IPS DF 4.7 (cell line): ENCODE data around the gene ADAMTS2.

ENCODE experiments used
- DNase-seq: peaks from one replicate; pipeline ENCODE4 v3.0.0-alpha.2; 2013; ENCODE audit warnings: low spot score; ENCODE audit errors: extremely low read depth

Gene ADAMTS2

GRCh38 chr5:179312557-179313235 lies 32.6 kb downstream of the ADAMTS2 start:
- no peak for DNase-seq

GRCh38 chr5:179311581-179311980 lies 33.7 kb downstream of the ADAMTS2 start:
- DNase-seq, result no peak

- no peak for DNase-seq
Observed at GRCh38 chr5:179311091-179311470, 34.2 kb downstream of the ADAMTS2 start.

DNA sequence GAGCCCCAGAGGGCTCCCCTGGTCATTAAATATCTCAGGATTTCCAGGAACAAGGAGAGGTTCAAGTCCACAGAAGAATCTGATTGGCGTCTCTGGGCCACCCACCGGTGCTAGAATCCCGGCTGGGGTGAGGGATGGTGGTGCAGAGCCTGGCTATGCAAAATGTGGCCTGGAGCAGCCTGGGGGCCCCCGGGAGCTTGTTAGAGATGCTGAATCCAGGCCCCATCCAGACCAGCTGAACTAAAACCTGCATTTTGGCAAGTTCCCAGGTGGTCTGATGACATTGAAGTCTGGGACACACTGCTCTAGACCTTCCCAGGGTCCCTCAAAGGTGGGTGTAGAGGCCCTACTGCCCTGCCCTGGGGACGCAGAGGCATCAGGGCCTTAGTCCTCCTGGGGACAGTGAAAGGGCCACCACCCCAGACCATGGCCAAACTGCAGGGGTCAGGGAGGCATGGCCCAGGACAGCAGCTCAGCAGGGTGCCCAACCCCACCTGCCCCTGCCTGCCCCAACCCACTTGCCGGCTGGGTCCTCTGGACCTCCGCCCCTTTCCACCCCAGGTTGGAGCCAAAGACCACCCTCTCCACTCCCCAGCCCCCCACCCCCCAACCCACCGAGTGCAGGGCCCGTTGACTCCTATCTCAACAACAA lies 34.7 kb downstream of the ADAMTS2 start:
- DNase-seq, result no peak

DNA sequence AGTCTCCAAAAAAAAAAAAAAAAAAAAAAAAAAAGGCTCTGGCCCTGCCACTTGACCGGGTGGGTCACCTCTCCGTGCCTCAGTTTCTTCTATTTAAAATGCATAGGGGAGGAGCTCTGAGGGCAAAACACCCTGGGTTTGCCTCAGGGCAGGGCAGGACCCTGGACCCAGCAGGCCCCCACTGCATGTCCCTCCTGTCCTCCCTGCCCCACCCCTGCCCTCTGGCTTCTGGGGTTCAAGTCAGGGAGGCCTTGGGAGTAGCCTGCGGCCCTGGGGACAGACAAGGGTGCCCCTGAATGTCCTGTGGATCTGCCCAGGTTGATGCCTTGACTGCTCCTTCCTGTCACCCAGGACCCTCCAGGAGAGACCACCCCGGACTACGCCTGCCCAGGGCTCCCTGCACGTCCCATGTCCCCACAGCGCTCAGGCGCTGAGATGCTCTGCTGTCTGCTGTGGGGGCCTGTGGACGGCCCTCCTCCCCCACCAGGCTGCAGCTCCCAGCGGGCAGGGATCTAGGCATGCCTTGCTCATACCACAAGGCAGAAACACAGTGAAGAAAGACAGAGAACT lies 35.4 kb downstream of the ADAMTS2 start:
- no peak for DNase-seq

DNA sequence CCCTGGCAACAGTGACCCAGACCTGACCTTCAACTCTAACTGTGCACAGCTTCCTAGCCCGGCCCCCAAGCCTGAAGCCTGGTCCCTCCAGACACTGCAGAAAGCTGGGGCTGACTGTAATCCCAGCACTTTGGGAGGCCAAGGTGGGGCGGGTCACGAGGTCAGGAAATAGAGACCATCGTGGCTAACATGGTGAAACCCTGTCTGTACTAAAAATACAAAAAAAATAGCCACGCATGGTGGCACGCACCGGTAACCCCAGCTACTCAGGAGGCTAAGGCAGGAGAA lies 35.9 kb downstream of the ADAMTS2 start:
- DNase-seq, result no peak

DNA sequence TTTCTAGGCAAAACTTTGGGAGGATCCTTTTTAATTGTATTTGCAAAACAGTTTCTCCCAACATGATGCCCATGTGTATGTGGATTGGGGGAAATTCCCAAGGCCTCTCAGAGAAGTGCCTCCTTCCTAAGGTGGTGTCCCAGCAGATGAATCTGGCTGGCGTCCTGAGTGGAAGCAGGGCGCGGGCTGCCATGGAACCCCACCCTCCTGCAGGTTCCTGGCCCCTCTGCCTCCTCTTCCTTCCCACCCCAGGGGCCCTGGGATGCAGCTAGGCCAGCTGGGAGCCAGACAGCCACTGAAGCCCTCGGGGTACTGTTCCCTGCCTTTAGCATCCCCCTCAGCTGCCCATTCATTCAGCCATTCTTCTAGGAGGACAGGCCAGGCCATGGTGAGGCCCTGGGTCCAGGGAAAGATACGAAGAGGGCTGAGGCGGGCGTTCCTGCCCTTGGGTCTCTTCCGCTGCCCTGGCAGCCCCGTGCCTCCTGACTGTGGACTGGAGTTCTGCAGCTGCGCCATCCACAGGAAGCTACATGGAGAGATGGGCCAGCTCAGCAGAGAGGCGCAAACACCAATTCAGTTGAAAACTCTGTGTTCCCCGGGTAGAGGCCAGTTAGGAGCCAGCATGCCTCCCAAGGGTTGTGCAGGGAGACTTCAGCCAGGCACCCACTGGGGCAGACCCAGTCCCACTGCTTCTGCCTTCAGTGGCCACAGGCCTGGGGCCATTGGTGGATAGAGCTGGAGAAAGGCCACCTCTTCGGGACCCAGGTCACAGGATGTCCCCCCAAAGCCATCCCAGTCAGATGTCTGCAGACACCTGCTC lies 36.5 kb downstream of the ADAMTS2 start:
- no peak for DNase-seq

DNA sequence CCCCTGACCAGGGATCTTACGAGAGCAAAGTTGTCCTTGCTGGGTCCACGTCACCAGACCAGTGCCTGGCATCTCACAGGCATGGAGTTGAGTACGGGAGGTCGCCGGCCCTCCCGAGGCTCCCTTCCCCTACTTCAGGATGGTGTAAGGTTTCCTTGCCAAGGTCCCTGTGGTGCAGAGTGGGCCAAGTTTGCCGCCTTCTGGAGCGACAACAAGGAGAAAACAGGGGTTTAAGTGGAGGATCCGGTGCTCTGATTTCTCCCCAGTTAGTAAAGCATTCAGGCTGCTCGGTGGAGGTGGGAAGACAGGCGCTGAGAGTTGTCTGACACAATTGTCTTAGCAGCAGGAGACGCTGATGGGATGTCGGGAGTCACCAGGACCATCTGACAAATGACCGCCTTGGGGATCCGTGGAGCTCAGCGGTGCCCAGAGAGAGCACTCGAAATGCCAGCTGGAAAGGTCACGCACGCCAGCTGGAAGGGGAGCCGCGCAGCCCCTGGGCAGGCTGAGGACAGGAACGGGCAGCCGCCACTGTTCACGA lies 37.3 kb downstream of the ADAMTS2 start:
- no peak for DNase-seq

GRCh38 chr5:179307013-179307800 lies 38.1 kb downstream of the ADAMTS2 start:
- no peak for DNase-seq

DNA sequence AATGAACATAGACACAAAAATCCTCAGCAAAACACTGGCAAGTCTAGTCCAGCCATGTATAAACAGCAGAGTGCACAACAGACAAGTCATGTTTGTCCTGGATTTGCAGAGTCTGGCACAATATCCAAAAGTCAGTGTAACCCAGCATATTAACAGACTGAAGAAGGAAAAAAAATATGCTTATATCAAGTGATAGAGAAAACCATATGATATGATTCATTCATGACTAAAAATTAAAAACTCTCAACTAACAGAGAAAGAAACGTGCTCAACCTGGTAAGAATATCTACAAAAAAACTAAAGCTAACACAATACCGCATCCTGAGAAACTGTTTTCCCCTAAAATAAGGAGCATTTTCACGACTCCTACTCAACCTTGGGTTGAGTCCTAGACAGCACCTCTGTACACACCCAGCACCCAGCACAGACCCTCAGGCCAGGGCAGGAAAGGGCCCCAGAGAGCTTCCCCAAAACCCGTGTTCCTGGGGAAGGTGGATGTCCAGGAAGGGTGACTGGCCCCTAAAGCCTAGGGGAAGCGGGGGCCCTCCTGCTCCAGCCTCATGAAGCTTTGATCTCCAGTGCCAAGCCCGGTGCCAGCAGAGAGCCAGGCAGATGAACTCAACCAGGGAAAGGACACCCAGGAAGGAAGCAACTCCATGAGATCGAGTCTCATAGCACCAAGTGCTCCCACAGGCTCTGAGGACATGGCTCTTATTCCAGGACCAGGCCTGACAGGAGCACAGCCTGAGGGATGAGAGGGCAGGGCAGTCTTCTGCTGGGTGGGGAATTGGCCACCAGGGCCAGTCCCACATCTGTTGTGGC lies 38.9 kb downstream of the ADAMTS2 start:
- no peak for DNase-seq

DNA sequence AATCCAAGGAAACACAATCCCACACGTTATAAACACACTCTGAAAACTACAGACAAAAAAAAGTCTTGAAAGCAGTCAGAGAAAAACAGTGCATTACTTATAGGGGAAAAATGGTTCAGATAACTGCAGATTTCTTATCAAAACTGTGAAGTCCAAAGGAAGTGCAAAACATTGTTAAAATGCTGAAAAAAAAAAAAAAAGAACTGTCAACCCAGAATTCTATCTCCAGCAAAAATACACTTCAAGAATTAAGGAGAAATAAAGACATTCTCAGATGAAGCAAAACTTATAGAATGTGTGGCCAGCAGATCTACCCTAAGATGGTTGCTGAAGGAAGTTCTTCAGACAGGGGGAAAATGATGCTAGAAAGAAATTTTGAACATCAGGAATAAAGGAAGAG lies 40.4 kb downstream of the ADAMTS2 start:
- no peak for DNase-seq

DNA sequence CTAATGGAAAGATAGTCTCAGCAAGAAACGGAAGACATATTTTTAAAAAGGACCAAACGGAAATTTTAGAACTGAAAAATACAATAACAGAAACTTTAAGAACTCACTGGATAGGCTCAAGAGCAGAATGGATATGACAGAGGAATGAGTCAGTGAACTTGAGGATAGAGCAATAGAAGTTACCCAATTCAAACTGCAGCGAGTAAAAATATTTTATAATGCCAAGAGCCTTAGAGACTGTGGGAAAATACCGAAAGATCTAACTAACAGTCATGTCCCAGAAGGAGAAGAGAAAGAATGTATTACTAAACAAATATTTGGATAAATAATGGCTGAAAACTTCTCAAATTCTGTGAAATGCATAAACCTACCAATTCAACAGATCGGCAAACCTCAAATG lies 40.8 kb downstream of the ADAMTS2 start:
- no peak for DNase-seq

- no peak for DNase-seq
Observed at GRCh38 chr5:179303451-179304200, 41.6 kb downstream of the ADAMTS2 start.

DNA sequence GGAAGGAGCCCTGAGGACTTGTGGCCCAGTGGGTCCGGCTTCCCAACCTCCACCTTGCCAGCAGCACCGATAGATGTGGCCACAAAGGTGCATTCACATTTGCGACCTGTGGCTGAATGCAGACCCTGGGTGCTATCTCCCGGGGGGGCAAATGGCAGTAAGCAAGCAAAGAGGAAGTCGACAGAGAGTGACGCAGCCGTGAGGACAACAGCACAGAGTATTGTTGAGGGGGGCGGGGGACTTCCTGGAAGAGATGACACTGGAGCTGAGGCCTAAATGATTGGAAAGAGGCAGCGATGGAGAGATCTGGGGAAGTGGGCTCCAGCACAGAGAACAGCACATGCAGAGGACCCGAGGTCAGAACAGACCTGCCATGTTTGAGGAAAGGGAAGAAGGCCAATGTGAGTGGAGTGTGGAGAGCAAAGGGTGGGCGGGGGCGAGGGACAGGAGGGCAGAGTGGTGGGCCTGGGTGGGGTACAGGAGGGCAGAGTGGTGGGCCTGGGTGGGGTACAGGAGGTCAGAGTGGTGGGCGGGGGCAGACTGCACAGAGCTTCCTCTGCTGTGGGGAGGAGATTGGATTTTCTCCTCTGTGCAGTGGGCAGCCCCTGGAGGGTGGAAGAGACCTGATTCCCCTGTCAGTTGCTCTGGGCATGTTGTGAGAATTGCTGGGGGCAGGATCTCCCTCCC lies 42.6 kb downstream of the ADAMTS2 start:
- DNase-seq, result no peak

- no peak for DNase-seq
Observed at GRCh38 chr5:179301796-179302195, 43.5 kb downstream of the ADAMTS2 start.

GRCh38 chr5:179301376-179301775 lies 43.9 kb downstream of the ADAMTS2 start:
- DNase-seq, result no peak

DNA sequence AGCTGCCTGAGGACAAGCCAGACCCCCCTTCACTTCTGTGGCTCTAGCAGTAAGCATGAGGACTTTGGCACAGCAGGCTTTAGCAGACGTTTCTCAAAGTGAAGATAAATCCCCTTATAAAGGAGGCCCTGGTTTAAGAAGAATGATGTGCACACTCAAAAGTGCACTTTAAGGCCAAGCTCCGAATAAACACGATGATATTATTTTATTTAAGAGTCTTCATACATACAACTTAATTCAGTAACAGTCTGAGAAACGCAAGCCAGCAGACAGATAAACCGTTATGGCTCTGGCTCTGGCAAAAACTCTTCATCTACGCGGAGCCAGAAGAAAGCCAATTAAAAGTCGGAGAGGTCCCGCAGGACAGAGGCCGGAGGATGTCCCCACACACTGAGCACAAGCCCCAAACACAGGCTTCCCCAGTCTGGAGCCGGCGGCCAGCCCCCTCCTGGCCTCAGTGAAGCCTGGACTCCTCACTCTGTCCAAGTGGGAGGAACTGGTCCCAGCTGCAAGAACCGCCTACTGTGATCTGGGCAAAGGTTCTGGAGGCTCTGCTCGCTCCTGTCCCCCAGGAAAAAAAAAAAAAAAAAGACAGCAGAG lies 44.6 kb downstream of the ADAMTS2 start:
- no peak for DNase-seq

DNA sequence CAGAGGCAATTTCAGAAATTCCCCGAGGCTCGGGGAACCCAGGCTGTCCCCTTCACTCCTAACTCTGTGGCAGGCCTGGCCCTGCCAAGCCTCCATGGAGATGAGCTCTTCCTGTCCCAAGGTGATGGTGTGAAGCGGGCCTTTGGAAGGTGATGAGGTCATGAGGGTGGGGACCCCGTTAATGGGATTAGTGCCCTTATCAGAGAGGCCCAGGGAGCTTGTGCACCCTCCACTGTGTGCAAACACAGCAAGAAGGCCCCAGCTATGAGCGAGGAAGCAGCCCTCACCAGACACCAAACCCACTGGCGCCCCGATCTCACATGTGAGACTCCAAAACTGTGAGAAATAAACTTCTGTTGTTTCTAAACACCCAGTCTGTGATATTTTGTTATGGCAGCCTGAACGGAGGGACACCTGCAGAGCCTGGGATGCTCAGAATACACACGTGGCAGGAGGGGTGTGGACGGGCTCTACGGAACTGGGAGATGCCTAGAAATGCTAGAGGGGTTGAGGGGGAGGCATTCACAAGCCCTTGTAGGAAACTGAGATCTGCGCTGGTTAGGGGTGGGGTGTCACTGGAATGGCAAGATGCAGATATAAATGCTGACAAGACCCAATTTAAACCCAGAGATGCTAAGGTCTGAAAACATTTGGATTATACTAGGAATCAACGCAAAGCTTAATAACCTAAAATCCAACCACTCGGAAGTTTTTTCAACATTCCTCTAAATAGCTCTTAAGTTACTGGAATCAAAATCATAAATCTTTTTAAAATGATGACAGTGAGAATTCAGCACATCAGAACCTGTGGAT lies 46.9 kb downstream of the ADAMTS2 start:
- DNase-seq, result no peak
